ENCODE results near the gene MIA. TPM values are rescaled to one million over a fixed set of nuclear protein-coding genes. Genes with fewer than 3 reads are reported as not detected.

MIA gene
- total and polyA plus RNA-seq, 2 of the 8 experiments (the other 6 are each of a cell fraction or from before 2014, with no cell fraction given) = not detected

DNA sequence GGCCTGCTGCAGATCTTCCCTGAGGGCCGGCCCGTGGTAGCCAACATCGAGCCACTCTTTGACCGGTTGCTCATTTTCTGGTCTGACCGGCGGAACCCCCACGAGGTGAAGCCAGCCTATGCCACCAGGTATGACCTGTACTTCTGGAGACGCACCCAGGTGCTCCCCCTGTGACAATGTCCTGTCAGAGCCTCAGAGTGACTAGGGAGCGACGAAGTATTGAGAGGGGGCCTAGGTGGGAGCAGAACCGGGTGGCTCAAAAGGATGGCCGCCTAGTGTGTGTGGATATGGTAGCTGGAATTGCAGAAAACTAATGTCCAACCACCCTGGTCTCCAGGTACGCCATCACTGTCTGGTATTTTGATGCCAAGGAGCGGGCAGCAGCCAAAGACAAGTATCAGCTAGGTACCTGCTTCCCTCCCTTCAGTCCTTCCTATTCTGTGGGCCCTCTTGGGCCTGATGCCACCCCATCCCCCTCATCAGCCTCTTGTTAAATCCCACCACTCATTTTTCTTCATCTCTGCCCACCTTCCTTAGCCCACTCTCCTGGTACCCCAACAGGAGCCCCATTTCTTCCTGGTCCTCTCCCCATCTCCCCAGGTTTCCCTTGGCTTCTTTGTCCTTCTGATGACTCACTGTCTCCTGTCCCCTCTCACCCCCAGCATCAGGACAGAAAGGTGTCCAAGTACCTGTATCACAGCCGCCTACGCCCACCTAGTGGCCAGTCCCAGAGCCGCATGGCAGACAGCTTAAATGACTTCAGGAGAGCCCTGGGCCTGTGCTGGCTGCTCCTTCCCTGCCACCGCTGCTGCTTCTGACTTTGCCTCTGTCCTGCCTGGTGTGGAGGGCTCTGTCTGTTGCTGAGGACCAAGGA, 32.1 kb downstream of the MIA start:
- peaks cover 39 to 53% of the 10 kb centered on the region in 2 experiments for H4K20me1 ChIP-seq (replicated peaks in 1 of 2; ENCODE audit: control insufficient read depth in 1 of 2, insufficient read depth in 2 of 2, low read length in 2 of 2)
- H3K9ac ChIP-seq (replicated peaks in 1 of 4; ENCODE audit: extremely low read depth in 1 of 4, low read depth in 3 of 4, low read length in 3 of 4) = no peak overlapping the region
- CTCF ChIA-PET (ENCODE audit: partially characterized antibody) = interaction anchor here (0.7 to 4.4 kb wide), 26 partner anchors 9 to 337 kb away, joined by 3 to 26 read pairs (median 5); partner anchors contain the start of genes COQ8B, EGLN2, ITPKC and NUMBL
- H3K27ac ChIP-seq (ENCODE audit: low read depth, low read length) = no peak overlapping the region; the same call in 1 of the 2 replicates
- H3K9me3 ChIP-seq (ENCODE audit: insufficient read depth in 2 of 2, low read depth in 1 of 2, low read length in 1 of 2) = no peaks in the 10 kb centered on the region
- no peak overlapping the region for H2AK5ac ChIP-seq (ENCODE audit: low read depth, low read length)
- peaks cover 5 to 54% (median 25%) of the 10 kb centered on the region in 4 experiments for H3K4me1 ChIP-seq (replicated peaks in 1 of 4; ENCODE audit: control insufficient read depth in 3 of 4, insufficient read depth in 4 of 4, low read length in 3 of 4)
- no peak overlapping the region for H2BK5ac ChIP-seq (ENCODE audit: low read depth, low read length)
- no peak overlapping the region for H2BK12ac ChIP-seq (ENCODE audit: low read depth, low read length)
- WGBS, 2 experiments (ENCODE audit: extremely low coverage in 1 of 2, insufficient coverage in 1 of 2, insufficient read length in 1 of 2, insufficient replicate concordance in 2 of 2, low coverage in 1 of 2, low lambda C conversion rate in 2 of 2, missing lambda C conversion rate in 1 of 2) = 78% methylated on average over 18 of the region's 18 CpGs; no CpG with 5 or more reads in 1 of the 2 experiments
- H4K5ac ChIP-seq (ENCODE audit: insufficient read length, low read depth, low read length) = no peak overlapping the region
- H3K36me3 ChIP-seq (ENCODE audit: control insufficient read depth in 2 of 4, insufficient read depth in 4 of 4, low read length in 3 of 4) = peaks cover 3 to 35% (median 13%) of the 10 kb centered on the region in 4 experiments; a peak in 6 of 8 replicates
- FAIRE-seq (no peak), DNase-seq (ENCODE audit: low read depth in 1 of 2, low spot score in 2 of 2) (peak in 1 of 2 experiments; percentile 75)
- peaks cover 12% of the 10 kb centered on the region; the same call in 1 of the 2 replicates for H3K23me2 ChIP-seq (ENCODE audit: low read depth, low read length)
- H3K4me3 ChIP-seq (ENCODE audit: extremely low read depth in 1 of 4, insufficient read depth in 2 of 4, low read depth in 3 of 4, low read length in 4 of 4) = peak overlapping the region in 2 of 4 experiments; percentile 22 to 23; a peak in 1 of 8 replicates
- H4K8ac ChIP-seq (ENCODE audit: extremely low read depth, insufficient read depth, low read length) = no peak overlapping the region; the same call in 1 of the 2 replicates
- no peak overlapping the region for H4K91ac ChIP-seq (replicated peaks; ENCODE audit: insufficient read length, low read length)
- TF ChIP-seq, protein P1, sequence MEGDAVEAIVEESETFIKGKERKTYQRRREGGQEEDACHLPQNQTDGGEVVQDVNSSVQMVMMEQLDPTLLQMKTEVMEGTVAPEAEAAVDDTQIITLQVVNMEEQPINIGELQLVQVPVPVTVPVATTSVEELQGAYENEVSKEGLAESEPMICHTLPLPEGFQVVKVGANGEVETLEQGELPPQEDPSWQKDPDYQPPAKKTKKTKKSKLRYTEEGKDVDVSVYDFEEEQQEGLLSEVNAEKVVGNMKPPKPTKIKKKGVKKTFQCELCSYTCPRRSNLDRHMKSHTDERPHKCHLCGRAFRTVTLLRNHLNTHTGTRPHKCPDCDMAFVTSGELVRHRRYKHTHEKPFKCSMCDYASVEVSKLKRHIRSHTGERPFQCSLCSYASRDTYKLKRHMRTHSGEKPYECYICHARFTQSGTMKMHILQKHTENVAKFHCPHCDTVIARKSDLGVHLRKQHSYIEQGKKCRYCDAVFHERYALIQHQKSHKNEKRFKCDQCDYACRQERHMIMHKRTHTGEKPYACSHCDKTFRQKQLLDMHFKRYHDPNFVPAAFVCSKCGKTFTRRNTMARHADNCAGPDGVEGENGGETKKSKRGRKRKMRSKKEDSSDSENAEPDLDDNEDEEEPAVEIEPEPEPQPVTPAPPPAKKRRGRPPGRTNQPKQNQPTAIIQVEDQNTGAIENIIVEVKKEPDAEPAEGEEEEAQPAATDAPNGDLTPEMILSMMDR (IDR thresholded peaks at IDR 0.05; ENCODE audit: control extremely low read depth in 1 of 3, insufficient read depth in 1 of 3, low read depth in 1 of 3, low read length in 3 of 3) = peak; percentile 61 to 68 (median 68)
- TF ChIP-seq JUND (IDR thresholded peaks at IDR 0.05; ENCODE audit: low read length) (peak; percentile 77), RAD21 (IDR thresholded peaks at IDR 0.05 in 1 of 2, conservative IDR thresholded peaks at IDR 0.05 in 1 of 2; ENCODE audit: low read depth in 2 of 2, low read length in 2 of 2) (peak; percentile 60 to 70), POLR2AphosphoS5 (IDR thresholded peaks at IDR 0.05; ENCODE audit: low read depth, low read length) (no peak)
- no peak overlapping the region for H2BK20ac ChIP-seq (ENCODE audit: low read length)
- H3K18ac ChIP-seq (ENCODE audit: extremely low read depth, low read length) = no peak overlapping the region
- no peak overlapping the region; a peak in 2 of 4 replicates for H3K4me2 ChIP-seq (ENCODE audit: insufficient read depth in 1 of 2, low read depth in 2 of 2, low read length in 2 of 2)
- peaks cover 0 to 3% (median 0%) of the 10 kb centered on the region in 4 experiments; a peak in 2 of 7 replicates for H3K27me3 ChIP-seq (replicated peaks in 1 of 4; ENCODE audit: control insufficient read depth in 3 of 4, extremely low read depth in 1 of 4, insufficient read depth in 3 of 4, low read length in 3 of 4)
- no peak overlapping the region for H3K56ac ChIP-seq (replicated peaks; ENCODE audit: insufficient read length, low read depth, low read length)
- POLR2A ChIA-PET (ENCODE audit: partially characterized antibody) = interaction anchor here (0.7 to 15.7 kb wide), 24 partner anchors 8 to 155 kb away, joined by 3 to 241 read pairs (median 5); partner anchors contain the start of genes ACTMAP, COQ8B, EGLN2 and ITPKC
- H3K79me2 ChIP-seq (ENCODE audit: control insufficient read depth in 1 of 2, insufficient read depth in 2 of 2, low read length in 2 of 2) = peaks cover 0 to 50% of the 10 kb centered on the region in 2 experiments; a peak in 3 of 4 replicates
- H3K23ac ChIP-seq (ENCODE audit: insufficient read length) = no peak overlapping the region
- no peak overlapping the region for H2BK15ac ChIP-seq (ENCODE audit: low read length)
- peaks cover 24% of the 10 kb centered on the region for H3K79me1 ChIP-seq (ENCODE audit: low read depth, low read length)
- H2BK120ac ChIP-seq (replicated peaks; ENCODE audit: low read depth, low read length) = no peak overlapping the region
- no peak overlapping the region for H2AFZ ChIP-seq (ENCODE audit: low read length)
- H3K14ac ChIP-seq (ENCODE audit: insufficient read length) = no peak overlapping the region
- H3K4ac ChIP-seq (replicated peaks; ENCODE audit: insufficient read length, low read depth, low read length) = no peak overlapping the region

Measured in H1 (cell line).